Sigmoid colon (tissue), 4 donors: ENCODE measurements around the gene NIPA2.

ENCODE experiments used
- CTCF ChIP-seq, 4 experiments: fragments of 450-650 bp in 3 of 4; fragments of 200-600 bp in 1 of 4; IDR thresholded peaks; one replicate each; pipeline ENCODE4 v1.5.1; 2016 to 2019; ENCODE audit warnings: antibody characterized with exemption in 4 of 4, mild to moderate bottlenecking in 3 of 4, moderate library complexity in 2 of 4
- EP300 ChIP-seq, 4 donors: sonication (generic); formaldehyde crosslinking; IDR thresholded peaks; one replicate each; pipeline ENCODE4 v1.6.1; 2017; ENCODE audit warnings: antibody characterized with exemption in 4 of 4
- POLR2A ChIP-seq, 2 donors: fragments of 450-650 bp; IDR thresholded peaks; one replicate each; pipeline ENCODE4 v1.6.1; 2016; ENCODE audit warnings: antibody characterized with exemption in 2 of 2, mild to moderate bottlenecking in 2 of 2, moderate library complexity in 2 of 2
- POLR2AphosphoS5 ChIP-seq, 4 donors: sonication (generic); formaldehyde crosslinking; IDR thresholded peaks; one replicate each; pipeline ENCODE4 v1.6.1; 2017; ENCODE audit warnings: antibody characterized with exemption in 4 of 4

- no peak for TF ChIP-seq CTCF (IDR thresholded peaks at IDR 0.05)
- no peak for TF ChIP-seq EP300 (IDR thresholded peaks at IDR 0.05)
- TF ChIP-seq POLR2AphosphoS5 (IDR thresholded peaks at IDR 0.05), result no peak
- no peak for TF ChIP-seq POLR2A (IDR thresholded peaks at IDR 0.05)
These were observed 35.8 kb downstream of the NIPA2 start for GRCh38 chr15:22874256-22874655.
